Adrenal gland (tissue), 5 donors: ENCODE data around the gene COP1.

Experiments
- POLR2A ChIP-seq, 2 donors: fragments of 450-650 bp; IDR thresholded peaks; one replicate each; pipeline ENCODE4 v1.6.1; 2017; ENCODE audit warnings: antibody characterized with exemption in 2 of 2, mild to moderate bottlenecking in 2 of 2, moderate library complexity in 1 of 2
- TF ChIP-seq, protein P1 (sequence below), 6 experiments: fragments of 450-650 bp in 4 of 6; fragments of 200-600 bp in 2 of 6; sonication (generic) in 1 of 6; IDR thresholded peaks; 1 replicate in 5 of 6; 2 replicates in 1 of 6; pipeline versions ENCODE4 v1.5.1 to v1.8.0; 2016 to 2021; ENCODE audit warnings: antibody characterized with exemption in 6 of 6, mild to moderate bottlenecking in 2 of 6, moderate library complexity in 1 of 6
- donor health status: DM: no; HTN: no; CAD: no.

DNA sequence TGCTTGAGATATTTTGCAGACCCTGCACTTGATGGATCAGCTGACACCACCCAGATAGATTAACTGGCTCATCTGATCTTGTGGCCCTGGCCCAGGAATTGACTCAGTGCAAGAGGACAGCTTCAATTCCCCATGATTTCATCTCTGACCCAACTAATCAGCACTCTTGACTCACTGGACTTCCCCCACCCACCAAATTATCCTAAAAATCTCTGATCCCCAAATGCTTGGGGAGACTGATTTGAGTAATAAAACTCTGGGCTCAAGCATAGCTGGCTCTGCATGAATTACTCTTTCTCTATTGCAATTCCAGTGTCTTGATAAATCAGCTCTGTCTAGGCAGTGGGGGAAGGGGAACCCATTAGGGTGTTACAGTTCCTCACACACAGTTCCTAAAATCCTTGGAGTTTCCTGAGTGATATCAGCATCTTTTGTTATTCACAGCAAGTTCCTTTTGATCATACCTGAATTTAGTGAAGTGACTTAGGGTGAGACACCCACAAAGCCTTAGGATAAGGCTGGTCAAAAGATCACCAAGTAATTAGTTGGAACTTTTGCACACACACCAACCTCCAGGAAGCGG is 104.2 kb downstream of the COP1 start:
- no peak for TF ChIP-seq POLR2A (IDR thresholded peaks at IDR 0.05)
- TF ChIP-seq, protein P1, sequence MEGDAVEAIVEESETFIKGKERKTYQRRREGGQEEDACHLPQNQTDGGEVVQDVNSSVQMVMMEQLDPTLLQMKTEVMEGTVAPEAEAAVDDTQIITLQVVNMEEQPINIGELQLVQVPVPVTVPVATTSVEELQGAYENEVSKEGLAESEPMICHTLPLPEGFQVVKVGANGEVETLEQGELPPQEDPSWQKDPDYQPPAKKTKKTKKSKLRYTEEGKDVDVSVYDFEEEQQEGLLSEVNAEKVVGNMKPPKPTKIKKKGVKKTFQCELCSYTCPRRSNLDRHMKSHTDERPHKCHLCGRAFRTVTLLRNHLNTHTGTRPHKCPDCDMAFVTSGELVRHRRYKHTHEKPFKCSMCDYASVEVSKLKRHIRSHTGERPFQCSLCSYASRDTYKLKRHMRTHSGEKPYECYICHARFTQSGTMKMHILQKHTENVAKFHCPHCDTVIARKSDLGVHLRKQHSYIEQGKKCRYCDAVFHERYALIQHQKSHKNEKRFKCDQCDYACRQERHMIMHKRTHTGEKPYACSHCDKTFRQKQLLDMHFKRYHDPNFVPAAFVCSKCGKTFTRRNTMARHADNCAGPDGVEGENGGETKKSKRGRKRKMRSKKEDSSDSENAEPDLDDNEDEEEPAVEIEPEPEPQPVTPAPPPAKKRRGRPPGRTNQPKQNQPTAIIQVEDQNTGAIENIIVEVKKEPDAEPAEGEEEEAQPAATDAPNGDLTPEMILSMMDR (IDR thresholded peaks at IDR 0.05), result no peak
